T47D (cell line): ENCODE data around the gene PITPNB.

Source experiments
- DNase-seq, 2 experiments: peaks; one replicate each; pipeline versions ENCODE4 v3.0.0 to v3.0.0-alpha.2; 2011 to 2012; ENCODE audit warnings: low read depth in 1 of 2, low spot score in 1 of 2
- JUND ChIP-seq: IDR thresholded peaks from 2 replicates; pipeline ENCODE4 v1.6.1; 2012; ENCODE audit warnings: low read depth
- in situ Hi-C: cut with HindIII; loops from 2 replicates; pipeline ENCODE4 v1.10.0; 2016; ENCODE audit warnings: low sequenced_read_pairs, low pct_unique_long_range_greater_than_20kb

PITPNB gene

GRCh38 chr22:27823221-27823620 lies 95.8 kb downstream of the PITPNB start:
- TF ChIP-seq JUND: no peak
- in situ Hi-C loops: no loop called here
- DNase-seq: no peak

DNA sequence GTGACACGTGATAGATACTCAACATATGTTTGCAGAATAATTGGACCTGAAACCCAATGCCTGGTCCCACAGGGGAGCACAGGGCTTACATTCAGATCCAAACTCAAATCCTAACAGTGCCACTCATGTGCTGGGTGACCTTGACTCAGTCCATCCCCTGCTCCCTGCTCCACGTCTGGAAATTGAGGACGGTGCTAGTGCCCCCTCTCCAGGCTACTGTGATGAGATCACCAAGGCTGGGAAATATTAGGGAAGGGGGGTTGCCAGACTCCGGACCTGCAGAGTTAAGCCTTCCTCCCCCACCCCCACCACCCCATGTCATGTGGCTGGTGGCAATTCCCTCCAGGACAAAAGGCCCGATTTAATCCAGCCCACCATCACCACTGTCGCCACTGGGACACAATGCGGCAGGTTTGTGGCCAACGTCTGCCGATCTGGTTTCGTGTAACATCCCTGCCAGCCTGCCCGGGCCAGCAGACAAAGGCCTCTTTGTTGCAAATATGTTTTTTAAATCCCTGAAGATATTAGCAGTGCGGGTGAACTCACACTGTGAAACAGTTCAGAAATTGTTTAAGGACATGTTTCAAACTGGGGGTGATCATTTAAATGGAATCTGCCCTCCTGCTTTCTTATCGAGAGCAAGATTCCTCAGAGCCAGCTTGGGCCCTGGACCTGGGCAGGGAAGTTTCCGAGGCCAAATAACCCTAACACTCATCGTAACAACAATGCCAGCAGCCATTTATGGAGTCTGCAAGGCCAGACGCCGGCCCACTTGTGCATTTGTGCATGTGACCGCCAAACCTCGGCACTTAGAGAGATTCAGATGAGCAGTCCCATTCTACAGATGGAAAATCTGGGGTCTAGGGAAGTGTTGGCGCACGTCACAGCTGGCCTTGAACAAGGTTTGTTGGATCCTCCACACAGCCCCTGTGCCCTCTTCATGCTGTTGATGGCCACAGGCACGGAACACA lies 97.9 kb downstream of the PITPNB start:
- in situ Hi-C loops: no loop called here
- DNase-seq: no peak
- no peak for TF ChIP-seq JUND

DNA sequence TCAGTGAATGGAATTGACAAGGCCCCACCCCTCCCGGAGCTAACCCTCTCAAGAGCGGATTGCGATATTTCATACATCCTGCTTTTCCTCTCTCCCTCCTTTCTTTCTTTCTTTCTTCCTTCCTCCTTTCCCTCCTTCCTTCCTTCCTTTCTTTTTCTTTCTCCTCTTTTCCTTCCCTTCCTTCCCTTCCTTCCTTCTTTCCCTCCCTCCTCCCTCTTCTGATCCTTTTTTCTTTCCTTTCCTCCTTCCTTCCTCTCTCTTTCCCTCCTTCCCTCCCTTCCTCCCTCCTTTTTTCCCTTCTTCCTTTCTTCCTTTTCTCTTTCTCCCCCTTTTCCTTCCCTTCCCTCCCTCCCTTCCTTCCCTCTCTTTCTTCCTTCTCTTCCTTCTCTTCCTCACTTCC lies 102.5 kb downstream of the PITPNB start:
- in situ Hi-C loops: no loop called here
- DNase-seq: no peak
- no peak for TF ChIP-seq JUND

DNA sequence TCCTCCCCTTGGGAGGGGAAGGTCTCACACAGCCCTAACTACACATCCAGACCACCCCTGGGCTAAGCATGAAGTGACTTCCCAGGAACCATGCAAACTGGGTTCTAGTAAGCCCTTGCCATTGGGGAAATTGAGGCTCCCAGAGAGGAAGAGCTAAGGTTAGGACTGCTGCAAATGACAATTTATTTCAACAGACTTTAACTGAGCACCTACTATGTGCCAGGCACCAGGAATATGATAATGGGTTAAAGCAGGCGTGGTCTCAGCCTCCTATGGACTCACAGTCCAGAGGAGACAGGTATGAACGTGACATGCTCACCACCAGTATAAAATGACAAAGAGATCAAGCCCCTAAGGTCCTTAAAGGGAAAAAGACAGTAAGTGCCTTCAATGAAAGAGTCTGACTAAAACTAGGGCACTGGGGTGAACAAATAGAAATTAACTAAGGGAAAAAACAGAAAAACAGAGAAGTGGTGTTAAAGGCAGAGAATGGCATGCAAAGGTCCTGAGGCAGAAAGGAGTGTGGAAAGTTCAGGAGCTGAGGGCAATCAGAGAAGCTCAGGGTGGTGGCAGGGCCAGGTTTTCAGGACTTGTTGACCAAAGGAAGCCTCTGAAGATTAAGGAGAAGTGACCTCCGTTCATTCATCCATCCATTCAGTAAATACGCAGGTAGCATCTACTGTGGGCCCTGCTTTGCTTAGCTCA lies 103.1 kb downstream of the PITPNB start:
- no peak for TF ChIP-seq JUND
- in situ Hi-C loops: no loop called here
- DNase-seq: no peak

- DNase-seq: no peak
- no peak for TF ChIP-seq JUND
- in situ Hi-C loops: no loop called here
These were observed 104.1 kb downstream of the PITPNB start for GRCh38 chr22:27814993-27815392.

GRCh38 chr22:27811778-27812177 lies 107.3 kb downstream of the PITPNB start:
- no peak for TF ChIP-seq JUND
- in situ Hi-C loops: no loop called here
- no peak for DNase-seq

DNA sequence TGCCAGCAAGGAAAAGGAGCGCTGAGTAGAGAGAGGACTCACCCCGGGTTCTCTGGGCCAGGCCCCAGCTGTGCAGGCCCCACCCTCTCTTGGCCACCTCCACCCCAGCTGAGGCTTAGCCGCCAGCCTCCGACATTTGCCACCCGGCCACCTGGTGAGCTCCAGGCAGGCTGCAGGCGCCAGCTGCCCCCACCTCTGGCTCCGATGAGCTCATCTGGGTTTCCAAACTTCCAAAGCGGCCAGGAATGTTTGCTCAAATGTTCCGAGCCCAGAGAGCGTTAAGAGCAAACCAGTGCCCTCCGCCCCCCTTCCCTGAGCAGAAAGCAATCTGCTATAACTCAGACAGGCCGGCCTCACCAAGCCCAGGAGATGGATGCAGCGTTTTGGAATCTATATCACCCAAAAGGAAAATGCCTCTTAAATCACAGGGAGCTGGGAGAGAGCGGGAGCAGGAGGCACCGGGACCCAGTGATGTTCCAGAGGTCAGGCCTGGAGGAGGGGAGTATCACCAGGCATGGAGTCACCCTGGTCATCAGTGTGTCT lies 108.4 kb downstream of the PITPNB start:
- DNase-seq: no peak
- TF ChIP-seq JUND: no peak
- in situ Hi-C loops: no loop called here

GRCh38 chr22:27809700-27810608 lies 109.1 kb downstream of the PITPNB start:
- DNase-seq: no peak
- no peak for TF ChIP-seq JUND
- in situ Hi-C loops: no loop called here

DNA sequence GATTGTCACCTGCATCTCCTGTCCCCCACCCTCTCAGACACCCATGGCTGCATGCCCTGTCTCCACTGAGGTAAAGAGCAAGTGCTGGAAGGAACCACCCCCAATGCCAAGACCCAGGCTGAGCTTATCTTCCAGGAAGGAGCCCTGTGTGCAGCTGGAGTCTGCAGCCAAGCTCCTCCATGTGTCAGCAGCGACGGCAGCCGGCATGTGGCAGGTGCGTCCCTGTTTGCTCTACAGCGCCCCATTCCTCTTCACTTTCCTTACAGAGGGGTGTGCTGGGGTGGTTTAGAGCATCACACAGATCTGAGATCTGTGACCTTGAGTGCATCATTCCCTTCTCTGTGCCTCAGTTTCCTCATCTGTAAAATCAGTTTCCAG lies 109.8 kb downstream of the PITPNB start:
- TF ChIP-seq JUND: no peak
- DNase-seq: no peak
- in situ Hi-C loops: no loop called here

- DNase-seq: no peak
- TF ChIP-seq JUND: no peak
- in situ Hi-C loops: no loop called here
These were observed 110.4 kb downstream of the PITPNB start for GRCh38 chr22:27808451-27809225.

DNA sequence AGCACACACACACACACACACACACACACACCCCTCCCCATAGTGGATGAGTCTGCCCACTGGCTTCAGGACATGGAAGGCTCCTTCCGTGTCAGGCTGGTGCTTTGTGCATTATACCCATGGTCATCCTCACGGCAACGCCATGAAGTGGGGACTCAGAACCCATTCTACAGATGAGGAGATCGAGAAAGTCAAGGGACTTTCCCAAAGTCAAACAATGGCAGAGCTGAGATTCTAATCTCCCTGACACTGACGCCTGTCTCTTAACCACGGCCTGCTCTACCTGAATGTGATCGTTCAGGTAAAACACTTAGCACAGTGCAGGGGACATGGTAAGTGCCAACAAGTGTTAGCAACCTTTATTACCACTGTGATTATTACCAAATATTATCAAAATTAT lies 113.2 kb downstream of the PITPNB start:
- peak in 1 of 2 experiments; percentile 9 for DNase-seq
- TF ChIP-seq JUND: no peak
- in situ Hi-C loops: no loop called here
